ENCODE measurements around the gene STK32C.
A peak's percentile ranks its signal among the peaks of the same experiment; 100 is the strongest.

Gene STK32C

DNA sequence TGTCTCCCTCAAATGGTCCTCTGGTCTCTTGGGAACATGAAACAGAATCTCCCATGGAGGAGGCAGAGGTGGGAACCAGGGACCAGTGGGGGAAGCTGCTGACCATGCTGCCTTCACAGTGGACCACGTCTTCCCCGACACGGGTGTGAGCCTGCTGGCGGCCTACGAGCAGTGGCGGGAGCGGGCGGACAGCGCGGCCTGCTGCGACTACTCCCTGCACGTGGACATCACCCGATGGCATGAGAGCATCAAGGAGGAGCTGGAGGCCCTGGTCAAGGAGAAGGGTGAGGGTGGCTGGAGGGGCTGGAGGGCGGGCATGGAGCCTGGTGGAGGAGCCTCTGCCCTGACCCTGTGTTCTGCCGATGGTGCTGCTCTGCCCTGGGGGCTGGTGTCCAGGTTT, 113.0 kb downstream of the STK32C start:
- no peak for FAIRE-seq
- no peak for TF ChIP-seq POLR2A (IDR thresholded peaks at IDR 0.05; ENCODE audit: low read depth, low read length)

DNA sequence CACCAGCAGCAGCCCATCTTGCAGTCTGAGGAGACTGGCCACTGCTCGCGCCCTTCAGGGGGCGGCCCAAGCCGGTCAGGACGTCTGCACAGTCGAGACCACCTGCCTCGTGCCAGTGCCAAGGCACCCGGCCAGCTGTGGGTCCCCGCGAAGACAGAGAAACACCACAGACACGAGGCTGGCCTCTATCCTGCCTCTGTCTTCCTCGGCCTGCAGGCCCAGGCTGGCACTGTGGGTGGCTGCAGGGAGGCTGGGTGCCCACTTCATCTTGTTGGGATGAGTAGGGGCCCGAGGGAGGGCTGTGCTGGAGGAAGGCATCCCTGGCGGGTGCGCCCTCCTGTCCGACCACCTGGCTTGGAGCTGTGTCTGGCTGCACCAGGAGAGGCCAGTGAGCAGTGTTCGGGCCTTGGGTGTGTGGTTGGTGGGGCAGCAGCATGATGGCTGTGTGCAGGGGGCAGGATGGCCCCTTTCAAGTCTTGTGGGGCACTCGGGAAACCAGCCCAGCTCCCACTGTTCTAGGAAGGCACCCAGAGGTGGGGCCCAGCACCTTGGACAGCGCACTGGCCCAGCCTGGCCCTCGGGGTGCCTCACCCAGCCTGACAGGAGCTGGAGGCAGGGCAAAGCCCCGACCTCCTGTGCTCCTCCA, 113.7 kb downstream of the STK32C start:
- TF ChIP-seq POLR2A (IDR thresholded peaks at IDR 0.05; ENCODE audit: low read depth, low read length), result no peak
- DNase-seq (ENCODE audit: insufficient read length, low spot score), result no peak
- no peak for FAIRE-seq

More for the DNA sequence above, 113.0 kb downstream of the STK32C start:
- no peak for DNase-seq (ENCODE audit: insufficient read length, low spot score)

DNA sequence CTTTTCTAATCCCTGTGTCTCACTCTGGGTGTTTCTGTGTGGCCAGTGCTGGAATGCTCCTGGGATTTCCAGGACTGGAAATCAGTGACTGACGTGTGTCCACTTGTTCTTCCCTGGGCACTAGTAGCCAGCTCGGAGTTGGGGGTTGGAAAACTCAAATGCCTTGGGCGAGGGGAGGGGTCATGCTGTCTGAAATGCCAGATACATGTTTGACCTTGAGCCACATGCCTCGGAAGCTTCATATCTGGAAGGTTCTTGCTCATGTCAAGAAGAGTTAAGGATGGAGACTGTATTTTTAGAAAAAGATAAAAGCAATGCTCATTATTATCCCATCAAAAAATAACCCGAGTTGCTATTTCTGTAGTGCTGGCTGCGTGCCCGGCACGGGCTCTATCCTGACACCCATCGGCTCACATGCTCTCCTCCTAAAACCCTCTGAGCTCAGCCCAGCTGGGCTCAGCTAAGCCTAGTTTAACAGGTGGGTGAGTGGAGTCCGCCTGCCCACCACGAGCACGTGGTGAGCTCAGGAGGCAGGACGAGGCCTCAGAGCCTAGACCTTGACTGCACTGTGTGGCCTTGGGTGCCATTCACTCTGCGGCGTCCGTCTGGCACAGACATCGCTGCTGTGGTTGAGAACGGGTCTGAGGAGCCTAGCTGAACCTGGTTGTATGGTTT, 114.6 kb downstream of the STK32C start:
- no peak for FAIRE-seq
- TF ChIP-seq POLR2A (IDR thresholded peaks at IDR 0.05; ENCODE audit: low read depth, low read length), result no peak
- no peak for DNase-seq (ENCODE audit: insufficient read length, low spot score)

DNA sequence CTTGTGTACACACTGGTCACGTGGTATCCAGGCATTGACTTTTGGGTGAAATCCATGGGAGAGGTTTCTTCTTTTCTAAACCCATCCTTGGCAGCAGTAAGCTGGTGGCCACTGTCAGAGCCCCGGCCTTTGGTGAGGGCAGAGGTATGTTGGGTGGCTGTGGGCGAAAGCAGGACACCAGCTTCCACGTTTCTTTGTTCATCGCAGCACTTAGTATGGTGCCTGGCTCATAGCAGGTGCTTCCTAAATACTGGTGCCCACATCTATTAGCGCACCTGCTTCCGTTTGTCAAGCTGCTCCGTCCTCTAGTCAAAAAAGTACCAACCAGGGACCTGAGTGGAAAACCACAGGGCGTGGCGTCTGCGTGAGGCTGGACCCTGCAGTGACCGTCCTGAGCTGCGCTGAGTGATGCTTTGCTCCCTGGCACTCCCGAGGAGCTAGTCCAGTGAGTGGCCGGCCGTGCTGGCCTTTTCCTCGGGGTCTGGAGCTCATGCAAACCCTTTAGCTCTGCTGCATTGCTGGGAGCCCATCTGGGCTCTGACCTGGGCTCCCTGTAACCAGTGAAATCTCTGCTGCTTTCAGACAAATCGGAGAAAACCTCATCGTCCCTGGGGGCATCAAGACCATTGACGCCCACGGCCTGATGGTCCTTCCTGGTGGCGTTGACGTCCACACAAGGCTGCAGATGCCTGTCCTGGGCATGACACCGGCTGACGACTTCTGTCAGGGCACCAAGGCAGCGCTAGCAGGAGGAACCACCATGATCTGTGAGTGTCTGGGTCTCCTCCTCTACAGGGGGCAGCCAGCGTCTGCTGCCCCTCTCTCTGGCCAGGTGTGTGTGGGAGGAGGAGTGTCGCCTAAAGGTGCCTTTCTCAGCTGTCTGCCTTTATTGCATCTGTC, 115.4 kb downstream of the STK32C start:
- FAIRE-seq (no peak), DNase-seq (ENCODE audit: insufficient read length, low spot score) (no peak)
- no peak for TF ChIP-seq POLR2A (IDR thresholded peaks at IDR 0.05; ENCODE audit: low read depth, low read length)

DNA sequence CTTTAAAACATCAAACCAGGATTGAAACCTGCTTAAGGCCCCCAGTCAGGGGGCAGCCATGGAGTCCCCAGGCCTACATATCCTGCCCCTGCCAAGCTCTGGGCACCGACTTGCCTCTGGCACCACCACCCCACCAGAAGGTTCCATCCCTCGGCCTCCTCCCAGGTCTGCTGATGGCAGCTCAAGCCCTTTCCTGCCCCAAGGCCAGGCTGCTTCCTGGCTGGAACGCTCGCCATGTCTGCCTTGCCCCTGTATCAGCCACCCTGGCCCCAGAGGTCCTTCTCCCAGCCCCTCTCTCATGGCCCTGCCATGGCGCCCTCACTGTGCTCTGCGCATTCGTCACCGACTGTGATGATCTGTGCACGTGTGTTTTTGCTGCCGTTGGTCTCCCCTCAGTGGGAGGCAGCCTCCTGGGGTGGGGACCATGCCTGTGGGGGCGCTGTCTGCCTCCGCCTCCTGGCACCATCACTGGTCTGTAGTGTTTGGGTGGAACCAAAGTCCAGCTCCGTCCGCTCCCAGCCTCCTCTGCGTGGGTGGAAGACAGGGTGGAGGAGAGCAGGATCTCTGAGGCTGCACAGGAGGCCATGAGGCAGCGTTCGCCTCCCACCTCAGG, 117.8 kb downstream of the STK32C start:
- FAIRE-seq, result no peak
- no peak for DNase-seq (ENCODE audit: insufficient read length, low spot score)
- TF ChIP-seq POLR2A (IDR thresholded peaks at IDR 0.05; ENCODE audit: low read depth, low read length), result no peak

DNA sequence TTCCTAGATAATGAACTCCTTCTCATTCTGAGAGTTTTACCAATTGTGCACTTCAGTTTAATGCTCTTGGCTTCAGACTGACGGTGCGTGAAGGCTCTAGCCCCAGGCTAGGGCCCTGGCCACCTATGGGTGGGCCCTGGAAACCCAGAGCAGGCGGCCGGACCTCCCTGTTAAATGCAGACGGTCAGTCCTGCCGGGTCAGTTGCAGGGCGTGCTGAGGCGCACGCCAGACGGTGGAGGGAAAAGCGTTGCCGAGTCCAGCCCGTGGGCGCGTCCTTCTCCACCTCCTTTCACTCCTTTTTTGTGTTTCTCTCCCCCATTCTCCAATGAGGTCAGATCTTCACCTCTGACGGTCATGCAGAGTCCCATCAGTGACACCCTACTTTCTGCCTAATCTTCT, 118.7 kb downstream of the STK32C start:
- DNase-seq (ENCODE audit: insufficient read length, low spot score), result no peak
- TF ChIP-seq POLR2A (IDR thresholded peaks at IDR 0.05; ENCODE audit: low read depth, low read length), result no peak
- FAIRE-seq, result no peak

DNA sequence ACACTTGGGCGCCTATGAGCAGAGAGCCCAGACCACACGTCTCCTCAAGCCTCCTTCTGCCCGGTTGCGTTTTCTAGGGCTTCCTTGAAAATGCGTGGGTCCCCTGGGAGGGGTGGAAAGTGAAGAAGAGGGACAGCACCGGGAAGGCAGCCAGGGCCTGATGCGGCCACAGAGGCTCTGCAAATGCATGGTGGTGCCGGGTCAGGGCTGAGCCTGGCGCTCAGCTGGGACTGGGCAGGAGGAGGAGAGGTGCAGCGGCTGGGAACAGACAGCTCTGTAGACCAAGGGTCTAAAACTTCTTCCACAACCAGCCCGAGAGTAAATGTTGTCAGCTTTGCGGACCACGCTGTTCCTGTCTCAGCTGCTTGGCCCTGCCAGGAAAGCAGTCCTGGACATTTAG, 119.4 kb downstream of the STK32C start:
- DNase-seq (ENCODE audit: insufficient read length, low spot score) (no peak), FAIRE-seq (no peak)
- no peak for TF ChIP-seq POLR2A (IDR thresholded peaks at IDR 0.05; ENCODE audit: low read depth, low read length)

DNA sequence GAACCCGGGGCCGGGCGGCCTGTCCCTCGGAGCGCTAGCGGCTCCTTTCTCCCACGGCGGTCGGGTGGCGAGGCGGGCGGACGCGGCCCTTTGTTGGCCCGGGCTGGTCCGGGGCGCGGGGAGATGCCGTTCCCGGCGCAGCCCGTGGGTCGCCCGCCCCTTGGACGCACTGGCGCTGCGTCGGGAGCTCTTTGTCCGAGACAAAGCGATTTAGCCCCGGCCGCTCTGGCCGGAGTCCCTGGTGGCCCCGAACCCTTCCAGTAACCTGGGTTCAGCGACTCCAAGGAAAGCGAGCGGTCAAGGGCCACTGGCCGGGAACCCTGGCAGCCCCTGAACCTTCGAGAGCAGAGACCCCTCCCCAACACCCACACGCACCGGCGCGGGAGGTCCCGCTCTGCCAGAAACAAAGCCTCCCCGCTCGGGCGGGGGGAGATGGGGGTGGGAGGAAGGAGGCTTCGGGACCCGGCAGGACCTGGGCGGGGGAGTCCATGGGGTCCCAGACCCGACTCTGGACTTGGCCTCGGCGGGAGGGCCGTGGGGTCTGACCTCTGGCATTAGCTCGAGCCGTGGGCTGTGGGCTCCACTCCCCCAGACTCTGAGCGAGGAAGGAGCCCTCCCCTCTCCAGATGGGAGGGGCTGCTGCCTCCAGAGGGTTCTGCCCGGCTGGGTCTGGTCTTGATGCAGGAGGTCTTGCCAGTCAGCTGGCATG, 120.2 kb downstream of the STK32C start:
- DNase-seq (ENCODE audit: insufficient read length, low spot score) (no peak), FAIRE-seq (no peak)
- no peak for TF ChIP-seq POLR2A (IDR thresholded peaks at IDR 0.05; ENCODE audit: low read depth, low read length)

DNA sequence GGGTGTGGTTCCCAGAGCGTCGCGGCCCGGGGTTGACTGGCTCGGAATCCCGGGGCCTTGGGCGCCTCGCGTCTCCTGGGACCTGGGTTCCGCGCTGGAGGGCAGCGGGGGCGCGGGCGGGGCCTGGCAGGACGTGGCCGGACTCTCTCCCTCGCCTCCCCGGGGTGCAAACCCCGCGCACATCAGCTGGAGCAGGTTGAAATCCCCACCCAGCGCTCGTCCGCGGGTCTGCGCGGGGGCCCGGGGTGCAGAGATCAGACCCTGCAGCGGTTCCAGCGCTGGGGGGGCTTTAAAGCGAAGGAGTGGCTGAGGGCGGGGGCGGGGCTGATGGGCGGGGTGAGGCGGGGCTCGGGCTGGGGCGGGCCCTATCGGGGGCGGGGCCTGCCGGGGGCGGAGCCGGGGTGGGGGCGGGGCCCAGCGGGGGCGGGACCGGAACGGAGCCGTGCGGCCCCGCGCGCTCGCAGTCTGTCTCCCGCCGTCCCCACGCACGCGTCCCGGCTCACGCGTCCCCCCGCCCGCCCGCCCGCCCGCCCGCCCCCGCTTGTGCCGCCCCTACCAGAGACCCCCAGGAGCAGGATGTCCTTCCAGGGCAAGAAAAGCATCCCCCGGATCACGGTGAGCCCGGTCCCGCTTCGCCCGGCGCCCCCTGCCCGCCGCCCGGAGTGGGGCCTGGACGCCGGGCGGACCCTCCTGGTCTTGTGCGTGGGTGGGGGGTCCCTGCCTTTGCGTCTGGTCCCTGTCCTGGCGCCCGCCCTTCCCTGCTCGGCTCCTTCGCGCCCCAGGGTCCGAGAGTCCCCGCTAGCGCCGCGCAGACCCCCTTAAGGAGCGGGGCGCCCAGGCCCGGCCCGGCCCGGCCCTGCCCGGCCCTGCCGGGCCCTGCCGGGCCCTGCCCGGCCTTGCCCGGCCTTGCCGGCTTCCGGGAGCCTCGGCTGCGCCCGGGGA, 121.0 kb downstream of the STK32C start, which contains the start of gene DPYSL4:
Gene DPYSL4 (plus strand): TSS at position 461 of the 942 bp plus-strand sequence. CDS start 116 bp downstream, at position 577.
- peak; percentile 28; the same call in 1 of the 2 replicates for TF ChIP-seq POLR2A (IDR thresholded peaks at IDR 0.05; ENCODE audit: low read depth, low read length)
- no peak for FAIRE-seq
- peak; percentile 40 for DNase-seq (ENCODE audit: insufficient read length, low spot score)

DNA sequence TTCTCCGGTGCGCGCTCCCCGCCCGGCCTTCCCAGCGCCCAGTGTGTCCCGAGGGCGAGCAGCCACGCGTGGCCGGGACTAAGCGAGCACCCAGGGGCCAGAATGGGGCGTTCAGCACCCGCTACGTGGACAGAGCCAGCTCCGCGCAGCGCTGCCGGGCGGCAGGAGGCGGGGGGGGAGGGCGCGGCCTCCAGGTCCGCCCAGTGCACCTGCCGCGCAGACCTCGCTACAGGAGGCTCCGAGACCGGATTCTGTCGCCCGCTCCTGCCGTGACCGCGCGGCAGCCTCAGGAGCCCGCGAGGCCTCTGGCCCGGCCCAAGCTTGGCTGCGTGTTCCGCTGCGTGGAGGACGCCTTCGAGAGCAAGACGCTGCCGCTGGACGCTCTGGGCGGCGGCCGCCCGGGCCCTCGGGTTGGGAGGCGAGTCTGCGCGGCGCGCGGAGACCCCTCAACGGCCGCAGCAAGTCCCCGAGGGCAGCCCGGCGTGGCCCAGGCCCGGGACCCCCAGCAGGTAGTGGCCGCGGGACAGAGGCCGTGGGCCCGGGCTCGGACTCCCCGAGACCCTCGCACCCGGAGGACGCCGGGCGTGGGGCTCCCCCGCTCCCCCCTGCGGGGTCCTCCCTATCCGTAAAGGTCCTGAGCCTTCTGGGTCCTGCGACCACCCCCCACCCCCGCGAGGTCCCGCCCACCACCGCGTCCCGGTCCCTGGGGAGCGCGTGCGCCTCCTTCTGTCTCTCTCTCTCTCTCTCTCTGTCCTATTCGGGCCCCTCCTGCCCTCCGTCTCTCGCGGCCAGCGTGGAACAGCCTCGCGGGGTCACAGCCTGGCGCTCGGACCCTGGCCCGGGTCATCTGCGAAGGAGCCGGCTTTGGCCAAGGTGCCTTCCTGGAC, 121.9 kb downstream of the STK32C start:
- TF ChIP-seq POLR2A (IDR thresholded peaks at IDR 0.05; ENCODE audit: low read depth, low read length), result no peak
- FAIRE-seq, result no peak
- no peak for DNase-seq (ENCODE audit: insufficient read length, low spot score)

DNA sequence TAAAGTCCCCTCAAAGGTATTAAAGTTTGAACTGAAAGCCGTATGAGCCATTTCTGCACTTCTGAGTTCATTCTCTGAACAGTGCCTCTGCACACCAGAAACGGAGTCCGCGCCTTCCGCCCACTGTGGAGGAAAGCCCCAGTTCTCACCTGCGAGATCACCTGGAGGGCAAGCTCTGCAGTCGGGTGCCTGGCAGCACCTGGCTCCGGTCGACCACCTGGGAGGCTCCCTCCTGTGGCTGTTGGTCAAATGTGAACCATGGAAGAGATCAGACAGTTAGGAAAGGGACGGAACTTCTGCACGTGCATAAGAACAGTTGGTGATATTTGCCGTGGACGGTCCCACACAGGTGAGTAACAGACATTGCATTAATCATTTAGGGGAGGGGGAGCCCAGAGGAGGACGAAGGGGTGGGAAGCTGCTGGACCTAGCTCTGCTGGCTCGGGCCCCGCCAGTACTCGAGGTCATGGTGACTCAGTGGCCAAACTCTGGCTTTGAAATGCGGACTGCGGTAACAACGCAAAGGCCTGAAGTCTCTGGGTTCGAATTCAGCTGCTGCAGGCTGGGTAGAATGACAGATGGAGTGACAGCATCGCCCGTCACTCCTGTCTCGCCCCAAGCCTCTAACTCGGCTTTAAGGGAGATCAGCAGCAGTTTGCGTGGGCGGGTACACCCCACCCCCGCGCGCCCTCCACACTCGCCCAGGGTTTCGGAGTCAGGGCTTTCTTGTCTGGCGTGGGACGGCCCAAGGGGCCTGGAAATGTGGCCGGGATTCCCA, 122.7 kb downstream of the STK32C start:
- no peak for FAIRE-seq
- DNase-seq (ENCODE audit: insufficient read length, low spot score), result no peak
- no peak for TF ChIP-seq POLR2A (IDR thresholded peaks at IDR 0.05; ENCODE audit: low read depth, low read length)
